HFF-Myc (cell line): ENCODE data around the gene CDC42BPA.

Source experiments
- DNase-seq: peaks from one replicate; pipeline ENCODE4 v3.0.0-alpha.2; 2011; ENCODE audit warnings: low read depth; ENCODE audit errors: extremely low read depth
- H3K4me3 ChIP-seq: replicated peaks from 2 replicates; pipeline ENCODE4 v1.5.1; 2011; ENCODE audit warnings: low read depth, mild to moderate bottlenecking, control low read depth, low read length
- CTCF ChIP-seq: IDR thresholded peaks from 2 replicates; pipeline ENCODE4 v1.5.1; 2012; ENCODE audit warnings: mild to moderate bottlenecking, low read depth, low read length, control low read depth; ENCODE audit errors: missing control alignments

CDC42BPA gene

GRCh38 chr1:227102056-227102455 is 216.2 kb downstream of the CDC42BPA start:
- no peak for TF ChIP-seq CTCF
- no peak overlapping the region for H3K4me3 ChIP-seq
- no peak for DNase-seq

GRCh38 chr1:227094249-227094966 is 223.9 kb downstream of the CDC42BPA start:
- no peak for TF ChIP-seq CTCF
- no peak overlapping the region for H3K4me3 ChIP-seq
- DNase-seq = no peak

- no peak for DNase-seq
- no peak for TF ChIP-seq CTCF
These were observed 225.0 kb downstream of the CDC42BPA start for GRCh38 chr1:227093309-227093708.

GRCh38 chr1:227092069-227092468 is 226.2 kb downstream of the CDC42BPA start:
- TF ChIP-seq CTCF = no peak
- no peak overlapping the region for H3K4me3 ChIP-seq
- no peak for DNase-seq

More at GRCh38 chr1:227093309-227093708, 225.0 kb downstream of the CDC42BPA start:
- no peak overlapping the region for H3K4me3 ChIP-seq

GRCh38 chr1:227086636-227087035 is 231.7 kb downstream of the CDC42BPA start:
- no peak overlapping the region for H3K4me3 ChIP-seq
- DNase-seq = no peak
- TF ChIP-seq CTCF = no peak

GRCh38 chr1:227082999-227083746 is 235.1 kb downstream of the CDC42BPA start:
- TF ChIP-seq CTCF = no peak
- no peak overlapping the region for H3K4me3 ChIP-seq
- no peak for DNase-seq

GRCh38 chr1:227077783-227078182 is 240.5 kb downstream of the CDC42BPA start:
- H3K4me3 ChIP-seq = no peak overlapping the region
- no peak for TF ChIP-seq CTCF

More at GRCh38 chr1:227077783-227078182, 240.5 kb downstream of the CDC42BPA start:
- no peak for DNase-seq
